Endothelial cell of umbilical vein (primary cell): ENCODE results near the gene INTS6. TPM values are rescaled to one million over a fixed set of nuclear protein-coding genes. Genes with fewer than 3 reads are reported as not detected.

Experiments
- BruUV-seq: library from RNA; stranded (reverse); fragments of 400-500 nt; replicated peaks from 2 replicates; lab custom pipeline; 2021; lab: Mats Ljungman, UMichigan
- CTCF ChIA-PET: fragments of 300-600, 350-600 bp; sonication (Branson Sonifier 250); formaldehyde crosslinking; loops from one replicate; lab custom pipeline; 2021; ENCODE audit warnings: antibody characterized with exemption, inconsistent platforms; lab: Charles Lee
- POLR2A ChIA-PET: fragments of 300-600, 350-600 bp; sonication (Branson Sonifier 250); formaldehyde crosslinking; loops from one replicate; lab custom pipeline; 2021; ENCODE audit warnings: antibody characterized with exemption, inconsistent platforms; lab: Charles Lee
- DNase-seq: peaks from one replicate; pipeline ENCODE4 v3.0.0-alpha.2; 2011; ENCODE audit warnings: low read depth, low spot score
- FAIRE-seq: peaks from 2 replicates; lab custom pipeline; 2011; peaks lifted over from hg19 to GRCh38; lab: Jason Lieb, UNC
- H2AFZ ChIP-seq: 2 replicates; pipeline ENCODE4 v1.6.0; 2012; ENCODE audit warnings: low read depth, low read length, control low read depth, inconsistent platforms
- H3K27ac ChIP-seq: 2 replicates; pipeline ENCODE4 v1.5.1; 2011; ENCODE audit warnings: low read depth, mild to moderate bottlenecking, control low read depth, low read length, moderate library complexity; ENCODE audit not compliant: insufficient read depth
- H3K27me3 ChIP-seq, 2 experiments: 2 replicates each; pipeline versions ENCODE4 v1.6.0 to v1.6.1; 2011; ENCODE audit warnings: low read length in 2 of 2, mixed read lengths in 1 of 2; ENCODE audit not compliant: control insufficient read depth in 2 of 2, insufficient read depth in 2 of 2
- H3K36me3 ChIP-seq, 2 experiments: 2 replicates in 1 of 2; 3 replicates in 1 of 2; pipeline ENCODE4 v1.5.1; 2011; ENCODE audit warnings: low read length in 2 of 2, mild to moderate bottlenecking in 1 of 2, moderate library complexity in 1 of 2; ENCODE audit not compliant: control insufficient read depth in 2 of 2, insufficient read depth in 2 of 2; ENCODE audit errors: extremely low read depth in 1 of 2
- H3K4me1 ChIP-seq: 3 replicates; pipeline ENCODE4 v1.5.1; 2011; ENCODE audit warnings: mild to moderate bottlenecking, low read length; ENCODE audit not compliant: control insufficient read depth, insufficient read depth; ENCODE audit errors: extremely low read depth
- H3K4me2 ChIP-seq: 2 replicates; pipeline ENCODE4 v1.6.1; 2011; ENCODE audit warnings: low read length, control low read depth, mixed read lengths; ENCODE audit not compliant: insufficient read depth
- H3K4me3 ChIP-seq, 3 experiments: fragments of 200-600 bp in 1 of 3; sonication (generic), shearing (Covaris generic) in 1 of 3; replicated peaks in 1 of 3; 2 replicates each; pipeline ENCODE4 v1.5.1; 2011 to 2016; ENCODE audit warnings: control low read depth in 3 of 3, low read length in 3 of 3, mild to moderate bottlenecking in 2 of 3, inconsistent platforms in 1 of 3, low read depth in 1 of 3, moderate library complexity in 1 of 3; ENCODE audit not compliant: insufficient read depth in 1 of 3
- H3K79me2 ChIP-seq: 2 replicates; pipeline ENCODE4 v1.6.0; 2012; ENCODE audit warnings: low read length, inconsistent platforms; ENCODE audit not compliant: control insufficient read depth, insufficient read depth
- H3K9ac ChIP-seq: replicated peaks from 2 replicates; pipeline ENCODE3; 2011; ENCODE audit warnings: low read length, control low read depth; ENCODE audit not compliant: insufficient read depth; ENCODE audit errors: extremely low read depth
- H3K9me1 ChIP-seq: replicated peaks from 3 replicates; pipeline ENCODE4 v1.6.0; 2011; ENCODE audit warnings: mild to moderate bottlenecking, low read length; ENCODE audit not compliant: control insufficient read depth, insufficient read depth; ENCODE audit errors: extremely low read depth
- H3K9me3 ChIP-seq: replicated peaks from 2 replicates; pipeline ENCODE4 v1.5.1; 2012; ENCODE audit warnings: low read length, inconsistent platforms; ENCODE audit not compliant: control insufficient read depth, insufficient read depth
- H4K20me1 ChIP-seq: replicated peaks from 2 replicates; pipeline ENCODE3; 2011; ENCODE audit warnings: mild to moderate bottlenecking, low read length; ENCODE audit not compliant: control insufficient read depth, insufficient read depth; ENCODE audit errors: extremely low read depth
- EZH2 ChIP-seq: IDR thresholded peaks from 2 replicates; pipeline ENCODE4 v1.6.1; 2012; ENCODE audit warnings: borderline replicate concordance, low read depth, mild to moderate bottlenecking, moderate library complexity, low read length, inconsistent platforms; ENCODE audit not compliant: severe bottlenecking
- FOS ChIP-seq: IDR thresholded peaks from 2 replicates; pipeline ENCODE4 v1.6.1; 2011; ENCODE audit warnings: mild to moderate bottlenecking, low read length, moderate library complexity, borderline replicate concordance; ENCODE audit not compliant: insufficient read depth
- GATA2 ChIP-seq: IDR thresholded peaks from 2 replicates; pipeline ENCODE4 v1.7.0; 2011; ENCODE audit warnings: low read depth, mild to moderate bottlenecking, moderate library complexity, mixed read lengths, low read length; ENCODE audit not compliant: insufficient read length, insufficient read depth
- JUN ChIP-seq: IDR thresholded peaks from 2 replicates; pipeline ENCODE4 v1.6.1; 2011; ENCODE audit warnings: borderline replicate concordance, low read depth; ENCODE audit not compliant: insufficient read length, insufficient read depth
- MYC ChIP-seq: IDR thresholded peaks from one replicate; pipeline ENCODE4 v1.6.1; 2011; ENCODE audit warnings: mild to moderate bottlenecking, low read depth, low read length
- POLR2A ChIP-seq: IDR thresholded peaks from 2 replicates; pipeline ENCODE4 v1.6.1; 2012; ENCODE audit warnings: low read depth, mild to moderate bottlenecking, control low read depth, low read length
- POLR2AphosphoS5 ChIP-seq: IDR thresholded peaks from 2 replicates; pipeline ENCODE4 v1.6.1; 2012; ENCODE audit warnings: low read depth, mild to moderate bottlenecking, control low read depth, low read length, moderate library complexity; ENCODE audit not compliant: insufficient read depth
- dilution Hi-C: fragments of 300-500 bp; cut with MboI; formaldehyde crosslinking; loops from one replicate; pipeline ENCODE4 v1.15.0; 2019; ENCODE audit warnings: low sequenced_read_pairs; ENCODE audit not compliant: extremely low pct_ligation_motif_present
- intact Hi-C: fragments of 100-400 bp; cut with micrococcal nuclease; formaldehyde crosslinking; loops from one replicate; pipeline ENCODE4 v1.10.0; 2022
- polyA plus RNA-seq, 4 experiments: library from polyadenylated mRNA; depleted of rRNA in 3 of 4; stranded (reverse) in 3 of 4; unstranded in 1 of 4; fragments of >200 nt; gene quantifications; 2 replicates each; pipeline versions ENCODE4 v1.2.1 to v1.2.3, GENCODE V29; 2011 to 2012; ENCODE audit warnings: missing spikeins in 1 of 4
- total RNA-seq: library from RNA; stranded (reverse); gene quantifications from 2 replicates; pipeline ENCODE4 v1.2.3, GENCODE V29; 2021
- TF ChIP-seq, protein P1 (sequence below), 2 donors: IDR thresholded peaks; 1 replicate in 1 of 2; 2 replicates in 1 of 2; pipeline ENCODE4 v1.5.1; 2011; ENCODE audit warnings: low read length in 2 of 2, mild to moderate bottlenecking in 2 of 2, moderate library complexity in 2 of 2, control low read depth in 1 of 2, inconsistent platforms in 1 of 2, low read depth in 1 of 2; ENCODE audit not compliant: insufficient read depth in 1 of 2; ENCODE audit errors: extremely low read depth in 1 of 2
- TF ChIP-seq, protein P2 (sequence below): IDR thresholded peaks from 2 replicates; pipeline ENCODE4 v1.6.1; 2011; ENCODE audit not compliant: insufficient read depth, insufficient read length

The INTS6 gene
- total and polyA plus RNA-seq, 2 donors (not counting 3 experiments of a cell fraction or from before 2014, with no cell fraction given): 9.5 to 45.4 TPM

DNA sequence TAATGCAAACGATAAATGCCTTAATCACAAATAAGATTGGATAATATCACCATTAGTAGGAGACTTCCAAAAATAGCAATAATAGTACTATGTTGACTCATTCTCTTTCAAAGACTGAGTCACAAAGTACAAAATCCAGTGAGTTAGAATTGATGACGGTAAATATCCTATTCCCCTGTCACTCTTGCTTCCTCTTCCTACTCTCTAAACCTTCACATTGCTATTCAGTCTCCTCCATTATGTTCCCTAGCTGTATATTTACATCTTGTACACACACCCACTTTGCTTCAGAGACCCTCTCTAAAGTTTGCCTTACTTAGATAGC lies 26.3 kb upstream of the INTS6 start:
- H3K79me2 ChIP-seq: no peaks in the 10 kb centered on the region
- no peaks in the 10 kb centered on the region for H3K9me1 ChIP-seq
- H3K4me1 ChIP-seq: peaks cover 2% of the 10 kb centered on the region
- no peak overlapping the region for H3K9ac ChIP-seq
- no peaks in the 10 kb centered on the region for H4K20me1 ChIP-seq
- no peak overlapping the region for H3K4me3 ChIP-seq
- intact Hi-C loops: no loop called here
- dilution Hi-C loops: no loop called here
- no peak for FAIRE-seq
- TF ChIP-seq, protein P1, sequence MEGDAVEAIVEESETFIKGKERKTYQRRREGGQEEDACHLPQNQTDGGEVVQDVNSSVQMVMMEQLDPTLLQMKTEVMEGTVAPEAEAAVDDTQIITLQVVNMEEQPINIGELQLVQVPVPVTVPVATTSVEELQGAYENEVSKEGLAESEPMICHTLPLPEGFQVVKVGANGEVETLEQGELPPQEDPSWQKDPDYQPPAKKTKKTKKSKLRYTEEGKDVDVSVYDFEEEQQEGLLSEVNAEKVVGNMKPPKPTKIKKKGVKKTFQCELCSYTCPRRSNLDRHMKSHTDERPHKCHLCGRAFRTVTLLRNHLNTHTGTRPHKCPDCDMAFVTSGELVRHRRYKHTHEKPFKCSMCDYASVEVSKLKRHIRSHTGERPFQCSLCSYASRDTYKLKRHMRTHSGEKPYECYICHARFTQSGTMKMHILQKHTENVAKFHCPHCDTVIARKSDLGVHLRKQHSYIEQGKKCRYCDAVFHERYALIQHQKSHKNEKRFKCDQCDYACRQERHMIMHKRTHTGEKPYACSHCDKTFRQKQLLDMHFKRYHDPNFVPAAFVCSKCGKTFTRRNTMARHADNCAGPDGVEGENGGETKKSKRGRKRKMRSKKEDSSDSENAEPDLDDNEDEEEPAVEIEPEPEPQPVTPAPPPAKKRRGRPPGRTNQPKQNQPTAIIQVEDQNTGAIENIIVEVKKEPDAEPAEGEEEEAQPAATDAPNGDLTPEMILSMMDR (IDR thresholded peaks at IDR 0.05; ENCODE audit: extremely low read depth in 1 of 2, insufficient read depth in 1 of 2, low read depth in 1 of 2, low read length in 2 of 2): no peak
- peak; percentile 53 for TF ChIP-seq JUN
- TF ChIP-seq POLR2A: no peak
- TF ChIP-seq, protein P2, sequence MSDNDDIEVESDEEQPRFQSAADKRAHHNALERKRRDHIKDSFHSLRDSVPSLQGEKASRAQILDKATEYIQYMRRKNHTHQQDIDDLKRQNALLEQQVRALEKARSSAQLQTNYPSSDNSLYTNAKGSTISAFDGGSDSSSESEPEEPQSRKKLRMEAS: no peak
- no peak for TF ChIP-seq GATA2
- TF ChIP-seq POLR2AphosphoS5: no peak
- no peak for TF ChIP-seq MYC
- TF ChIP-seq EZH2: no peak
- TF ChIP-seq FOS: peak; percentile 70
- BruUV-seq: no TSS peak
- H3K36me3 ChIP-seq: no peaks in the 10 kb centered on the region
- H3K27me3 ChIP-seq: no peaks in the 10 kb centered on the region
- DNase-seq: peak; percentile 13
- H3K27ac ChIP-seq: no peak overlapping the region
- H2AFZ ChIP-seq: no peak overlapping the region
- H3K9me3 ChIP-seq: no peaks in the 10 kb centered on the region
- ChIA-PET POLR2A (interaction anchor here (1.0 kb wide), 1 partner anchor 26 kb away, joined by 3 read pairs; no protein-coding TSS in a partner anchor), CTCF (no interaction called here)
- no peak overlapping the region for H3K4me2 ChIP-seq
